ENCODE measurements around the gene HOXC4. TPM values are rescaled to one million over a fixed set of nuclear protein-coding genes. Genes with fewer than 3 reads are reported as not detected.

HOXC4 gene
- total RNA-seq, 1 donor: 3.3 TPM

DNA sequence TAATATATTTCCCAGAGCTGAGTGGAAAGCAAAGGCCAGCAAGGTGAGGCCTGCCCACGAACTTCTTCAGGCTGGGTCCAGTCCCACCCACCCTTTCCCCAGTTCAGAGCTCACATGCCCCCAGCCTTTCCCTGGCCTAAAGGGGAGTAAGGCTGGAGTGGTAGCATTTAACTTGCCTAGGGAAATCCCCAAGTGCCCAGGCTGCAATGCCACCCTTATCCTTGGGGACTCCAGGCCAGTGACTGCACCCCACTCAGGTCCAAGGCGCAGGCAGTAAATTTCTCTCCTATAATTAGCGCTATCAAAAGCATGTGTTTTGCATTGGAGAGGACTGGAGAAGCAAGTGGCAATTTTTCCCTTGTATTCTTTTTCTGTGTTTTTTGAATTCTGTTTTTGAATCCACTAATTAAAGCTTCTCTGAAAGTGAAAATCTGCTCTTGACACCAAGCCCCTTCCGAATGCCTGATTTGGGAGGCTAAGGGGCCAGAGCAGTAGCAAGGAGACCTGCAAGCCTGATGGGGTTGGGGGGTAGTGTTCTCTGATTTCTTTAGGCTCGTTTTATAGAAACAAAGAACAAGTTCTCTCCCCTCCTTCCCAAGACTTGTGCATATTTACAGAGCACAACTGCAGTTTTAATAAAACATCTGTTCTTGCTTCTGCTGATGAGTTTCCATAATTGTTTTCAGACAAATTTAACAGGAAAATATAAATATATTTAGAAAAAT, 28.9 kb upstream of the HOXC4 start:
- Histone ChIP-seq H3K9me3 (ENCODE audit: low read depth, low read length) (no peaks in the 10 kb centered on the region), H3K27me3 (ENCODE audit: insufficient read depth, low read length) (no peaks in the 10 kb centered on the region), H3K79me2 (ENCODE audit: insufficient read depth, low read length) (peaks cover 98% of the 10 kb centered on the region), H2AFZ (ENCODE audit: low read length) (no peak overlapping the region), H3K4me2 (ENCODE audit: insufficient read depth, low read length) (peak overlapping the region; percentile 70), H3K36me3 (ENCODE audit: insufficient read depth, low read length) (peaks cover 7% of the 10 kb centered on the region), H3K27ac (ENCODE audit: low read depth, low read length) (peak overlapping the region; percentile 66), H3K4me3 (ENCODE audit: insufficient read depth, low read length) (no peak overlapping the region), H4K20me1 (ENCODE audit: insufficient read depth, low read length) (peaks cover 48% of the 10 kb centered on the region), H3K4me1 (ENCODE audit: insufficient read depth, low read length) (peaks cover 63% of the 10 kb centered on the region)
- TF ChIP-seq, protein P1, sequence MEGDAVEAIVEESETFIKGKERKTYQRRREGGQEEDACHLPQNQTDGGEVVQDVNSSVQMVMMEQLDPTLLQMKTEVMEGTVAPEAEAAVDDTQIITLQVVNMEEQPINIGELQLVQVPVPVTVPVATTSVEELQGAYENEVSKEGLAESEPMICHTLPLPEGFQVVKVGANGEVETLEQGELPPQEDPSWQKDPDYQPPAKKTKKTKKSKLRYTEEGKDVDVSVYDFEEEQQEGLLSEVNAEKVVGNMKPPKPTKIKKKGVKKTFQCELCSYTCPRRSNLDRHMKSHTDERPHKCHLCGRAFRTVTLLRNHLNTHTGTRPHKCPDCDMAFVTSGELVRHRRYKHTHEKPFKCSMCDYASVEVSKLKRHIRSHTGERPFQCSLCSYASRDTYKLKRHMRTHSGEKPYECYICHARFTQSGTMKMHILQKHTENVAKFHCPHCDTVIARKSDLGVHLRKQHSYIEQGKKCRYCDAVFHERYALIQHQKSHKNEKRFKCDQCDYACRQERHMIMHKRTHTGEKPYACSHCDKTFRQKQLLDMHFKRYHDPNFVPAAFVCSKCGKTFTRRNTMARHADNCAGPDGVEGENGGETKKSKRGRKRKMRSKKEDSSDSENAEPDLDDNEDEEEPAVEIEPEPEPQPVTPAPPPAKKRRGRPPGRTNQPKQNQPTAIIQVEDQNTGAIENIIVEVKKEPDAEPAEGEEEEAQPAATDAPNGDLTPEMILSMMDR (IDR thresholded peaks at IDR 0.05; ENCODE audit: extremely low read depth, low read depth, low read length): no peak
- DNase-seq (ENCODE audit: insufficient read length, low spot score, missing footprints): no peak

DNA sequence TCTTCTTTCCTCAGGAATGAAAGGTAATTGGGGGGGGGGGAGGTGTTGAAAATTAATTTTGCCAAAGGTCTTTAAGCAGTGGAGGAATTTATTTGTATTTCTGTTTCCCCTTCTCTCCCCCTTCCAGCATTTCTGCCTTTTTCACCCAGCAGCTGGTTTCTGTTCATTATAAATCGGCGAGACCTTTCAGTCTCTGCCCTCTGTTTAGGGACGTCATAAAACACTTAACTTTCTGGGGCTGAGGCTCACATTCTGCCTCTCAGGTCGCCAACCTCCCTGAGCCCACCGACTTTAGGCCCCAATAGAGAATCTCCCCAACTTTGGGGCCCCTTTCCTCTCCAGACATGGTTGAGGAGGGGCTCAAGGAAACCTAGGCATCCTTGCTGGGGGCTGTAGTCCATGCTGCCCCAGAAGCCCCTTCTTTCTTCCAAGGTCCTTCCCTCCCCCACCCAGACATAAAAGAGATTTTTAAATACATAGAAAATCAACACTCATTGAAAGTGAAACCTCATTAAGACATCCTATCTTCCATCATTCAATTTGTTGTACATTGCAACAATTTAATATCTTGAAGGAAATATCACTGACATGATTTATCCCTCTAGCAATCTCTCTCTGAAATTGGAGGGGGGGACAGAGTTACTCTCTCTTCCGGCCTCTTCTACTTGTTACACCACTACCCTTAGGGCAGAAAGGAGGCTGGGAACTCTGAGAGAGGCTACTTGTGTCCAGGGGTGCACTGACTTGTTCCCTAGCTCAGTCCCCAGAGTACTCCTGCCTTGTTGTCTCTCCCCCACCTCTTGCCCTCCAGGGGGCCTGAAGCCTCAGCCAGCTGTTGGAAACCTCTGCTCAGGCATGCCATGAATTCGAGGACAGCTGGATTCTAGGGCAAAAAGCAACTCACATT, 27.9 kb upstream of the HOXC4 start:
- Histone ChIP-seq H3K27me3 (ENCODE audit: insufficient read depth, low read length) (no peaks in the 10 kb centered on the region), H3K4me2 (ENCODE audit: insufficient read depth, low read length) (peak overlapping the region; percentile 61), H3K4me1 (ENCODE audit: insufficient read depth, low read length) (peaks cover 53% of the 10 kb centered on the region), H3K79me2 (ENCODE audit: insufficient read depth, low read length) (peaks cover 92% of the 10 kb centered on the region), H4K20me1 (ENCODE audit: insufficient read depth, low read length) (peaks cover 44% of the 10 kb centered on the region), H3K36me3 (ENCODE audit: insufficient read depth, low read length) (peaks cover 10% of the 10 kb centered on the region), H3K4me3 (ENCODE audit: insufficient read depth, low read length) (peak overlapping the region; percentile 43), H3K9me3 (ENCODE audit: low read depth, low read length) (no peaks in the 10 kb centered on the region), H2AFZ (ENCODE audit: low read length) (no peak overlapping the region), H3K27ac (ENCODE audit: low read depth, low read length) (peak overlapping the region; percentile 66)
- TF ChIP-seq, protein P1 (IDR thresholded peaks at IDR 0.05; ENCODE audit: extremely low read depth, low read depth, low read length): no peak
- DNase-seq (ENCODE audit: insufficient read length, low spot score, missing footprints): no peak

DNA sequence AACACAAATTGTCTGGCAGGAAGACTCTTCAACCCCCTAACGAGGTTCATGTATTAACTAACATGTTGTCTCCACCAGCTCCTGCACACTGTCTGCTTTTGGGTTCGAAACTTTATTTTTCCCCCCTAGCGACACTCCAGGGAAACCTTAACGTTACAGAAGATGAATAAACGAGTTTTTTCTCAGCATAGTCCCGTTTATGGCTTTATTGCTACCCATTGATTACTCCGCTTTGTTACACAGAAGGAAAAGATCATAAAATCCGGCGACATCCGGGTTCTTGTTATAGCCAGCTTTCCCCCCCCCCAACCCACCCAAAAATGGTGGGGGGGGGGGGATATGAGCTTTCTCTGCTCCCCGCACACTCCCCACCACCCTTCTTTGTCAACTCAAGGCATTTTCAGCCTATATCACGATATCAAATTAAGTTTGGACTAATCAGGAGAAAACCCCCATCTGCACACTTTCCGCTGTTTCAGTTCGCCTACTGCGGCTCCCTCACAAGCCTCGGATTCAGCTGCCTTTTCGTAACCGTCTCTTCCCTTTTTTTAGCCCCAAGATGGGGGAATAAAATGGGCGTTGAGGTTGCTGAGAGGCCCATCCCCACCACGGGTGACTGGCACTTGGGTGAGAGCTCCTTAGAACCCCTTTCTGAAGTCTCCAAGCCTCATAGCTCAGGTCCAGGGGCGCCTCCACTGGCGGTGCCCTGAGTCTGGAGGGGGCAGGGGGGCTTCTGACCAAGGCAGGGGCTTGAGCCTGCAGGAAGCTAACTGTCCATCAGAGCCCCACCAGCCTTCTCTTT, 26.8 kb upstream of the HOXC4 start:
- Histone ChIP-seq H3K4me1 (ENCODE audit: insufficient read depth, low read length) (peaks cover 43% of the 10 kb centered on the region), H3K4me2 (ENCODE audit: insufficient read depth, low read length) (no peak overlapping the region), H3K27ac (ENCODE audit: low read depth, low read length) (no peak overlapping the region), H3K79me2 (ENCODE audit: insufficient read depth, low read length) (peaks cover 81% of the 10 kb centered on the region), H3K36me3 (ENCODE audit: insufficient read depth, low read length) (peaks cover 10% of the 10 kb centered on the region), H4K20me1 (ENCODE audit: insufficient read depth, low read length) (peaks cover 34% of the 10 kb centered on the region), H3K9me3 (ENCODE audit: low read depth, low read length) (no peaks in the 10 kb centered on the region), H3K4me3 (ENCODE audit: insufficient read depth, low read length) (no peak overlapping the region), H3K27me3 (ENCODE audit: insufficient read depth, low read length) (no peaks in the 10 kb centered on the region), H2AFZ (ENCODE audit: low read length) (no peak overlapping the region)
- DNase-seq (ENCODE audit: insufficient read length, low spot score, missing footprints): no peak
- TF ChIP-seq, protein P1 (IDR thresholded peaks at IDR 0.05; ENCODE audit: extremely low read depth, low read depth, low read length): no peak

All from osteoblast (primary cell).